Measurements from ENCODE around the gene NEUROD1. TPM values are rescaled to one million over a fixed set of nuclear protein-coding genes. Genes with fewer than 3 reads are reported as not detected.
"Not testable (repeated sequence)": the region's sequence is repeated elsewhere in the genome, so short reads cannot be mapped to it uniquely, and the experiment has no call there.

The NEUROD1 gene
- total and polyA plus RNA-seq, 8 donors, result 1.4 to 52.8 (median 5.5) TPM

- TF ChIP-seq CTCF (IDR thresholded peaks at IDR 0.05), result peak; percentile 27 to 56 (median 52)
- H3K9me3 ChIP-seq, result no peaks in the 10 kb centered on the region
- H3K36me3 ChIP-seq, result no peaks in the 10 kb centered on the region
- H3K4me1 ChIP-seq, result no peaks in the 10 kb centered on the region
- 0% methylated on average over 2 of the region's 2 CpGs for WGBS, 2 donors
- ATAC-seq (peak; percentile 88 to 98 (median 95)), DNase-seq (peak in 5 of 6 donors; percentile 38 to 76 (median 58)), FAIRE-seq (peak; percentile 68)
- no peak overlapping the region for H3K27ac ChIP-seq
- H3K27me3 ChIP-seq, result no peaks in the 10 kb centered on the region
- intact Hi-C loops (cut with DNase I), result loop anchor here in 2 of 3 donors (10.0 kb wide), 2 partner anchors 140 to 1590 kb away; no protein-coding TSS in a partner anchor
- no peak overlapping the region for H3K4me3 ChIP-seq
Measured at GRCh38 chr2:181715033-181715630, 34.8 kb upstream of the NEUROD1 start.

GRCh38 chr2:181711051-181711450, 30.7 kb upstream of the NEUROD1 start:
- not testable (repeated sequence) for H3K4me3 ChIP-seq, H3K9me3 ChIP-seq, H3K27me3 ChIP-seq, H3K27ac ChIP-seq, FAIRE-seq, ATAC-seq, H3K36me3 ChIP-seq, DNase-seq, H3K4me1 ChIP-seq
- intact Hi-C loops (cut with DNase I), result loop anchor here in 2 of 3 donors (10.0 kb wide), 2 partner anchors 136 to 1586 kb away; no protein-coding TSS in a partner anchor

- H3K4me3 ChIP-seq; ATAC-seq; DNase-seq; H3K9me3 ChIP-seq; H3K27ac ChIP-seq; intact Hi-C loops (cut with DNase I); FAIRE-seq; H3K4me1 ChIP-seq; H3K27me3 ChIP-seq; H3K36me3 ChIP-seq: not testable (repeated sequence)
- 75 to 88% methylated on average over 3 of the region's 3 CpGs for WGBS, 2 donors
Measured at GRCh38 chr2:181702519-181702918, 22.2 kb upstream of the NEUROD1 start.

GRCh38 chr2:181698223-181698622, 17.9 kb upstream of the NEUROD1 start:
- intact Hi-C loops (cut with DNase I), result no loop called here
- ATAC-seq (no peak), DNase-seq (no peak), FAIRE-seq (no peak)
- Histone ChIP-seq H3K9me3 (no peaks in the 10 kb centered on the region), H3K4me3 (no peak overlapping the region), H3K4me1 (no peaks in the 10 kb centered on the region), H3K27ac (no peak overlapping the region), H3K27me3 (peaks cover 0 to 5% (median 0%) of the 10 kb centered on the region in 4 donors), H3K36me3 (no peaks in the 10 kb centered on the region)
- 86 to 96% methylated on average over 1 of the region's 1 CpG for WGBS, 2 donors
- TF ChIP-seq CTCF (IDR thresholded peaks at IDR 0.05), result no peak

- ATAC-seq (no peak), DNase-seq (no peak), FAIRE-seq (no peak)
- no peak overlapping the region for H3K4me3 ChIP-seq
- no peaks in the 10 kb centered on the region for H3K9me3 ChIP-seq
- intact Hi-C loops (cut with DNase I), result no loop called here
- WGBS, 2 donors, result 57% methylated on average over 1 of the region's 1 CpG
- peaks cover 0 to 5% (median 0%) of the 10 kb centered on the region in 4 donors for H3K27me3 ChIP-seq
- no peaks in the 10 kb centered on the region for H3K4me1 ChIP-seq
- no peak overlapping the region for H3K27ac ChIP-seq
- no peak for TF ChIP-seq CTCF (IDR thresholded peaks at IDR 0.05)
- H3K36me3 ChIP-seq, result no peaks in the 10 kb centered on the region
Measured at GRCh38 chr2:181697571-181697970, 17.3 kb upstream of the NEUROD1 start.

- no peak overlapping the region for H3K27ac ChIP-seq
- no peaks in the 10 kb centered on the region for H3K9me3 ChIP-seq
- H3K4me1 ChIP-seq, result no peaks in the 10 kb centered on the region
- 78 to 87% methylated on average over 6 of the region's 6 CpGs for WGBS, 2 donors
- no peak for TF ChIP-seq CTCF (IDR thresholded peaks at IDR 0.05)
- H3K27me3 ChIP-seq, result peaks cover 0 to 5% (median 0%) of the 10 kb centered on the region in 4 donors
- intact Hi-C loops (cut with DNase I), result no loop called here
- FAIRE-seq (no peak), ATAC-seq (no peak), DNase-seq (no peak)
- no peaks in the 10 kb centered on the region for H3K36me3 ChIP-seq
- H3K4me3 ChIP-seq, result no peak overlapping the region
Measured at GRCh38 chr2:181697126-181697525, 16.8 kb upstream of the NEUROD1 start.

Data from pancreas (tissue), 10 donors.